NCI-H226 (cell line): Measurements from ENCODE around the gene JAG1.

Source experiments
- DNase-seq: peaks from one replicate; pipeline ENCODE4 v3.0.0-alpha.2; 2015

The JAG1 gene

DNA sequence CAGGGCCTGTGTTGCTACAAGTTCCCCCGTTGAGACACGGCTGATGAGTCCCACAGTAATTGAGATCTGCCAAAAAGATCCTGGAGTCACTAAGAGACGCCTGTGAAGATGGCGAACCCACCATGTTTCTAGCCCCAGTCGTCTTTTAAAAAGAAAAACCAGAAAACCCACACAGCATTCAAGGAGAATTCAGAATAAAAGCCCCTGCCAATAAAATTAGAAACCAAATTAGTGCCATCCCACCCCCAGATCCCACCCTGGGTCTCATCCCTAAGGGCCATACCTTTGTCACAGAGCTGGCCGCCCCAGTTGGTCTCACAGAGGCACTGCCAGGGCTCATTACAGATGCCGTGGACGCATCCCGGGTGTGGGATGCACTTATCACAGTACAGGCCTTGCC lies 21.6 kb downstream of the JAG1 start:
- DNase-seq = no peak

DNA sequence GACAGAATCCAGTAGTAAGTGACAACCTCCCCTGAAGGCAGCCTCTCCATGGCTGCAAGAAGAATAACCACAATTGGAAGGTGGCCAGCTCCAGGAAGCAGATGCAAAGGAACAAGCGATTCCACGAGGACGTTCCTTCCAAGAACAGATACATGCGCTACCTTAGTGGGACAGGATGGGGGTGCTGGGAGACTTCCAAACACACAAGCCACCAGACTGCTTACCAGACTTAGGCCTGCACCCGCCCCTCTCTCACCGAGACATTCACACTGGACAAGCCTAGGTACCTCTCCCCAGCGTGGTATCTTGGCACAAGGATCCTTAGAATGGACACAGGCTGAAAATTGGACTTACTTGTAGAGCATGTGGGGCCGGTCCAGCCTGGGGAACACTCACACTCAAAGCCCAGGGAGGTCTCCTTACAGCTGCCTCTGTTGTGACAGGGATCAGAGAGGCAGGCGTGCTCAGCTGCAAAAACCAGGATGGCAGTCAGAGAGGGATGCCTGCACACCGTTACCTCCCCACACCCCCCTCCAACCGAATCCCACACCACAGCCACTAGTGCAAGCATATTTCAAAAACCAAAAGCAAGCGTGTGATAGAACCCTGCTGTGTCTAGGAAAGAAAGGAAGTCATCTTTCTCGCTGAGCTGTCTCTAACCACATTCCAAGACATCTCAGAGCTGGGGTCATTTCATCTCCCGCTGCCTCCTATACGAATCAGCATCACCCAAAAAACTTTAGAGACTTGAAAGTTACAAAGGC lies 22.4 kb downstream of the JAG1 start:
- no peak for DNase-seq

DNA sequence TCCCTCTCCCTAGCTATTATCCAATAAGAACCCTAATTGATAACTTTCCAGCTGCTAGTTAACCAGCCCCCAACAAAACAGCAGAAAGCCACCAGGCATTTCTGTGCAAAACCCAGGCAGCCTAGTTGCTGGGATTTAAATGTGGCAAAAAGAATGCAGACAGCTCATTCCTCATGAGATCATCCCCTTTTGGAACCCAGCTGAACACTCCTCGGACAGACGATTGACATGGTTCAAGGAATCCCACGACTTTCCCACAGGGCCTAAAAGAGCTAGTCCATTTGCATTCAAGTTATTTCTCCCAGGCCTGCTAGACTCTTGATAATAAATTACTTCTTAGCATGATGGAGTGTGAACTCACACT lies 24.0 kb downstream of the JAG1 start:
- DNase-seq = no peak

DNA sequence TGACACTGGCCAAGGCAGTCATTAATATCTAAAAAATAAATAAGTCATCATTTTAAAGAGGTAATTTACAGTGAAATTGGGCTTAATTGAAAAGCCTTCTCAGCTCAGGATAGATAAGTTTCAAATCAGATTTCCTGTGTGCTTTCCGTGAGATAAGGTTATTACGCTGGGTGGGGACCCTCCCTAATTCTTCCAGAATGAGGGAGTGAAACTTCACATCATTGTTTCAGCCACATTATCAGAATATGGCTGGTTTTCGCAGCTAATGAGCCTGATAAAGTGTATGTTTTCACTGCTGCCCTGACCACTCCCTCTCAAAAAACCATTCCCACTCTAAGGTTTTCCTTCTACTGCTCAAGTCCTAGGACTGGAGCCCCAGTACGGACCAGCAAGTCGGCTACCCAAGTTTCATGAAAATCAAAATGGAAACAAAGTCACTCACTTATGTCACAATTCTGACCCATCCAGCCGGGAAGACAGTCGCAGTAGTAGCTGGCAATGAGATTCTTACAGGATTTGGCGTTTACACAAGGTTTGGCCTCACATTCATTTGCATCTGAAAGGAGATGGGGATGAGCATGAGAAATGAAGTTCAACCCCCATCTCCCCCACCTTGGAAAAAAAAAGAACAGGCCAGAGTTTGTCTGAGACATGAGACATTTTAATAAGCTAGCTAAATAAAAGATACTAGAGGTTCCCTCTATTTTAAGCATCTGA lies 24.6 kb downstream of the JAG1 start:
- DNase-seq = no peak

DNA sequence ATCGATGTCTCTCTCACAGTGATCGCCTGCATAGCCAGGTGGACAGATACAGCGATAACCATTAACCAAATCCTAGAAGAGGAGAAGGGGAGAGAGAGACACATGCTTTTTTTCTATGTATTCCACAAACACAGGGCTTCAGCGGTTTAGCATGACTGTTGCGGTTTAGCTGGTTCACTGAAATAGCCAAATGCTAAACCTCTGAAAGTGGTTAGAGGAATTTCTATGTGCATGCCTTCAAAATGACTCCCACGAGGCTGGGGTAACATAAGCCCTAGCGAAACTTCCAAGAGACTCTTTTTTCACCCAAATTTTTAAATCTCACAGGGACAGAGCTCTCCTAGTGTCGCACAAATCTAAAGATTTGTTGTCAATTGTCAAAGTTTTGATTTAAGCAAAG lies 25.1 kb downstream of the JAG1 start:
- DNase-seq = no peak

DNA sequence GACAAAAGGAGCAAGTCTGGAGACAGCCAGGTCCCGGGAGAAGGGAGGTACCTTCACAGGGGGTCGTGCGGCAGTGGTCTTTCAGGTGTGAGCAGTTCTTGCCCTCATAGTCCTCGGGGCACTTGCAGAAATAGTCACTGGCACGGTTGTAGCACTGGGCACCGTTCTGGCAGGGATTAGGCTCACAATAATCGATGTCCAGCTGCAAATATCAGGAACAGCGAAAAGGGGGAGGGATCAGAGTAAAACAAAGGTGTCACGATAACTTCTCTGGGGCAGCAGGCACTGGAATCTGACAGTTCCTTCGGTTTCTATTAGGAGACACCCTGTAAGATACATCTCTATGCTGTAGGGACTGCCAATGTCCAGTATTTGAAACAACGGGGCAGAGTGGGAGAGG lies 25.9 kb downstream of the JAG1 start:
- no peak for DNase-seq

DNA sequence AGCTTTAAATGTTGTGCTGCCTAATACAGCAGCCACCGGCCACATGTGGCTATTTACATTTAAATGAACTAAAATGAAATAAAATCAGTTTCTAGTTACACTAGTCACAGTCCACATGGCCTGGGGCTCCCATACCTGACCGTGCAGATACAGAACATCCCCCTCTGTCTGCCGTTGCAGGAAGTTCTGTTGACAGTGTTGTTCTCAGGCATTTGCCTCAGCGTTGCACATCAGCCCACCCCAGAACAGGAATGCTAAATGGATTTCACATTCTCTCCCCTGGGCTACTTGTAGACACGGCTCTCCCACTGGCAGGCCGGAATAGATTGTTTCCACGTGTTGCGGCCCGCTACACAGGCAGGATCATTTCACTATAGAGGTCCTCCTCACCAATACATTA lies 26.3 kb downstream of the JAG1 start:
- no peak for DNase-seq

DNA sequence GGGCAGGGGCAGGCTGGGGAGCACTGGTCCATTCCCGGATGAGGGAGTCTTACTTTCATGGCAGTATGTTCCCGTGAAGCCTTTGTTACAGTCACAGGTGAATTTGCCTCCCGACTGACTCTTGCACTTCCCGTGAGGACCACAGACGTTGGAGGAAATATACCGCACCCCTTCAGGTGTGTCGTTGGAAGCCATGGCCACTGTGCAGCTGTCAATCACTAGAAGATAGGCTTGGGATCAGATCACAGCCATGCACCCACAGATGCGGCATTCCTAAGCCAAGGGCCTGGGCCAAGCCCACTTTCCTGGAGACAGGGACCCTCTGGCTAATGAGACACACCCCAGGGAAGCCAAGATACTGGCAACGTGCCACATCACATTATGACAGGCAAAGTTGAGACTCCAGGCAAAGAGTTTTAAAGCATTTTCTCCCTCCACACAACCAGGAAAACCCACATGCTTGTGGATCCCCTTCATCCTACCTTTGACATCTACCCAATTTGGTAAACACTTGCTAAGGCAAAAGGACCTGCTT lies 26.8 kb downstream of the JAG1 start:
- DNase-seq = no peak

DNA sequence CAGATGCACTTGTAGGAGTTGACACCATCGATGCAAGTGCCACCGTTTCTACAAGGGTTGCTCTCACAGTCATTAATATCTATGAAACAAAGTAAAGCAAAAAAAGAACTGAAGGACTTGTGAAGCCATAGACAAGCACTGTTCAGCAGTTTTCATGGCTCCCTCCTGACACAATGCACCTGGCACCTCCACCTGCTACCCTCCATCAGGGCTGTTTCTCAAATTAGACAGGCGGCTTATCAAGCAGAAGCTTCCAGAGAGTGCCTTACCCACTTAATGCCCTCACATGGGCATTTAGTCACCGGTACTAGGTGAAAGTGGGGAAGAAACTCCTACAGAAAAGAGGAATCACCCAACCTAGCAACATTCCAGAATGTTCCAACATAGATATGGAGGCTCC lies 27.8 kb downstream of the JAG1 start:
- DNase-seq = no peak

DNA sequence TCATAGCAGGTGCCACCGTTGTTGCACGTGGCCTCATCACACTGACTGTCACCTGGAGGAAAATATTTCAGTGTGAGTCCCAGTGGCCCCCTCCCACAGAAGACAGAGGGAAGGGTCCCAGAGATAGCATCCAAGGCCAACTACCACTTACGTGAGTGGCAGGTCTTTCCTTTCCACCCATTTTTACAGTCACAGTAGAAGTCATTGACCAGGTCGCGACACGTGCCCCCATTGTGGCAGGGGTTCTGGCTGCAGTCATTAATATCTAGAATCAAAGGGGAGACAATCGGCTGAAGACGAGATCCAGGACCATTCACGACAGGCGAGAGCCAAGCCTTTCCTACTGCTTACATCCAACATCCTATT lies 28.6 kb downstream of the JAG1 start:
- DNase-seq = no peak

DNA sequence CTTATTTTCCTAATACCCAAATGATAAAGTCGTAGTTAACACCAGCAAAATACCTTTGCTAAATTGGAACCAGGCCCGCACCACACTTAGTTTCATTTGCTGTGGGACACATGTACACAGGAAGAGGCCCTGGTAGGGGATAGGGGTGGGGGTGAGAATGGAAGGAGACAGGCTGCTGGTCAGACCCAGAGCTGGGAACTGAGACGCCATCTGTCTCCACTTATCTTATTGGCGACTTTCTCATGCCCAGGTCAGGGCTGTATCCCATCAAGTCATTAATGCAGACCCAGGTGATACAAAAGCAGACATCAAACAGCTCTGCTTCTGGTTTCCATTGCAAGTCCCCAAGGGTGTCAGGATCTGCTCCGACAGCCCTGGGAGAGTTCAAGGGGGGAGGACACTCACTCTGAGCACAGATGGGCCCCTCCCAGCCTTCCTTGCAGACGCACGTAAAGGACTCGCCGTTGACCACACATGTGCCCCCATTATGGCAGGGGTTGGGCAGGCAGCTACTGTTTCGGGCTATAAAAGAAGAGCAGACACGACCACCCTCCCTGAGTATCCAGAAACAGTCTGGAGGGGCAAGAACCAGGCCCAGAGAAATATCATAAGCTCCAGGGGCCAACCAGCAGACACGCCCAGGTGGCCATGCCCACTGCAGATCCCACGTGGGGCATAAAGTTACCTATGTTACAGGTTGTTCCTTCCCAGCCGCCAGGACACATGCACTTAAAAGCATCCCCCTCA lies 29.2 kb downstream of the JAG1 start:
- no peak for DNase-seq

DNA sequence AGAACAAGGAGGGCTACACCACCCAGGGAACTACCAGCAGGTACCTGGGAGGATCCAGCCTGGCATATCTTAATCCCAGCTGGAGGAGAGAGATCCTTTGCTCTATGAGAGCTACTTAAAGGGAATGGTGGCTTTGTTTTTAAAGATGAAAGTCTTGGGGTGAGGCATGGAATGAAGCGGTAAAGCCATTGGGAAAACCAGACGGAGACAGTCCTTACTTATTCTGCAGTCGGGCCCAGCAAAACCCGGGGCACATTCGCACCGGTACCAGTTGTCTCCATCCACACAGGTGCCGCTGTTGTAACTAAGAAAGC lies 30.3 kb downstream of the JAG1 start:
- no peak for DNase-seq

DNA sequence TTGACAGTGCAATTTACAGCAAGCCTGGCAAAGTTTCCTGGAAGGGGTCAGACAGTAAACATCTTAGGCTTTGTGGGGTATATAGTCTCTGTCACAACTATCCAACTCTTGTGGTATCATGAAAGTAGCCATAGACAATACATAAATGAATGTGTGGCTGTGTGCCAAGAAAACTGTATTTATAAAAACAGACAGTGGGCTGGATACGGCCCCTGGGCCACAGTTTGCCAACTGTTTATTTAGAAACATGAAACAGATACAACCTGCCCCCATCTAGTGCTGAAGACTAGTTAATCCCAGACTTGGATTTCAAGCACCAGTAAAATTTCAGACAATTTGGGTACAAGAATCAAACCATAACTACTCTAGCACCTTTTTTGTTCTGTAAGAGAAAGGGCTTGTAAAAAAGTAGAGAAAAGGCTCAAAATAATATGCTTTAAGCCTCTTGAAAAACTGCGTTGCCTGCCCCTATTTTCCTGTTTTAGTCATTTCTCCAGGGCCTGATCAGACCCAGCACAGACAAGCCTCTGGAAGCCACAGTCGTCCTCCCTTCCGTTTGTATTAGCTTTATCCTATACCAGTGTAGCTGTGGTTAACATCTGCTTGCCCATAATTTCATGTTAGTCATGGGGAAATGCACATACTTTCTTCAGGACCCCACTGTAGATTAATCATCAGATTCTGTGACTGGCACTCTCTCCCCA lies 30.8 kb downstream of the JAG1 start:
- no peak for DNase-seq

DNA sequence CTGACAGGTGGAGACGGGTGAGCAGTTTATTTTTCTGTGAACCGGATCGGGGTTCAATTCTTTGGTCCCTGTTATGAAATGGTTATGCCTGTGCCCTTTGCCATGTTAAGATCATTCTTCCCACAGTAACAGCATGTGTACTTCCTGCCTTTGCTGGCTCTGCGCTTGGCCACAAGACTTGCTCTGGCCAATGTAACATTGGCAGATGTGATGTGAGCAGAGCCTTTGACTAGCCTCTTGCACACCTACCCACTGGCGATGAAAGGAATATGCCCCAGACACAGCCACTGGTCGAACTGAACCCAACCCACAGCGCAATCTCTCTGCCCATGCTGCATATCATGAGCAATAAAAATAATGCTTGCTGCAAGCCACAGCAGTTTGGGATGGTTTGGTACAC lies 31.9 kb downstream of the JAG1 start:
- DNase-seq = no peak

DNA sequence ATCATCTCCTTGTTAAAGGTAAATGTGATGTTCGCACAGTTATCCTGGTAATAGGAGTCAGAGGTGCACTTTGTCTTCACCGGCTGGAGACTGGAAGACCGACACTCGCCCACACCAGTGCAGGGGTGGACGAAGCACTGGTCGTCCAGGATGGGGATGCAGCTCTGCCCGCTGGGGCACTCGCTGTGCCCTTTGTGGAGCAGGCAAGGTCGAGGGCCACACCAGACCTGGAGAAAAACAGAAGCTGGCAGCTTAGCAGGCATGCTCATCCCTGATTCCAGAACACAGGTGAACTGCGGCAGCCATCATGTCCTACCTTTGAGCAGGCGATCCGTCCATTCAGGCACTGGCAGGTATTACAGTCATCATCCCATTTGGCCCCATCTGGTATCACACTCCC lies 32.3 kb downstream of the JAG1 start:
- DNase-seq = no peak

DNA sequence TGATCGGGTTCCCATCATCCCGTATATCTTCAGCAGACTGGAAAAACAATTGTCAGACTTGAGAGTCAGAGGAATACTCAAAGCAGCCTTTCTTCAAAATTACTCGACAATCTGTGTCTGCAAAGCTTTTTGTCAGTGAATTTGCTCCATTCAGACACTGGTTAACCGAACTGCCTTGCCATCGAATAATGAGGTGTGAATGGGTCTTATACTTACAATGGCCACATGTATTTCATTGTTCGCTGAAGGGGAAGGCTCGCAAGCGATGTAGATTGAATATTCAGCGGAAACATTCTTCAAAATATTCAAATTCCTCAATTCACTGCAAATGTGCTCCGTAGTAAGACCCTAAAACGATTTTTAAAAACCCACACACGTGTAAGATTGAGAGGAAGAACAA lies 32.9 kb downstream of the JAG1 start:
- no peak for DNase-seq

DNA sequence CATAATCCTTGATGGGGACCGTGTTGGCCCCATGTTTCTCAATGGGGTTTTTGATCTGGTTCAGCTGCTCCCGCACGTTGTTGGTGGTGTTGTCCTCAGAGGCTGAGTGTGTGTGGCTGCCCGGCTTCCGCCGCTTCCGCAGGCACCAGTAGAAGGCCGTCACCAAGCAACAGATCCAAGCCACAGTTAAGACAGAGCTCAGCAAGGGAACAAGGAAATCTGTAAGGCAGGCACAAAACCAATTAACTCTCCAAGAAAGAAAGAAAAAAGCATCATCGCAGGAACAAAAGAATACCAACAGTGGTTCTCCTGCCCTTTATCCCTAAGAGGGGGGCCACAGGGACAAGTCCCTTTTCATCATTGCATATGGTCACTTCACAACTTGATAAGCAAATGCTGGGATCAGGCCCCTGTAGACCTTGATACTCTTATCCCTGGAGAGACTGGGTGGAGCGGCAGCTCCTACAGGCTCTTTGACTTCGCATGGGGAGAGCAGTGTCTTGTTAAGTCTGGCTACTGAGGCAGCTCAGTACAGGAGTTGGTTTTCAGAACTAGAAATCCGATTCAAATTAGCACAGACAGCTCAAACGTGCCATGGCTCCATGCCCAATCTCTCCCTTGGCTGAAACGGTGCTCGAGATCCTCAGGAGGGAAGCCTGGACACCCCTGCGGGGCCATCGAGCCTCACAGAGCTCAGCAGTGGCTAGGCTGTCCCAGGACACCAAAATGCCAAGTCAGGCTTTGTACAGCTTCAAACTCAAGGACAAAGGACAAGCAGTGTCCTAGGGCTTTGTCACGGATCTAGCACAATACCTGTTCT lies 33.9 kb downstream of the JAG1 start:
- no peak for DNase-seq

DNA sequence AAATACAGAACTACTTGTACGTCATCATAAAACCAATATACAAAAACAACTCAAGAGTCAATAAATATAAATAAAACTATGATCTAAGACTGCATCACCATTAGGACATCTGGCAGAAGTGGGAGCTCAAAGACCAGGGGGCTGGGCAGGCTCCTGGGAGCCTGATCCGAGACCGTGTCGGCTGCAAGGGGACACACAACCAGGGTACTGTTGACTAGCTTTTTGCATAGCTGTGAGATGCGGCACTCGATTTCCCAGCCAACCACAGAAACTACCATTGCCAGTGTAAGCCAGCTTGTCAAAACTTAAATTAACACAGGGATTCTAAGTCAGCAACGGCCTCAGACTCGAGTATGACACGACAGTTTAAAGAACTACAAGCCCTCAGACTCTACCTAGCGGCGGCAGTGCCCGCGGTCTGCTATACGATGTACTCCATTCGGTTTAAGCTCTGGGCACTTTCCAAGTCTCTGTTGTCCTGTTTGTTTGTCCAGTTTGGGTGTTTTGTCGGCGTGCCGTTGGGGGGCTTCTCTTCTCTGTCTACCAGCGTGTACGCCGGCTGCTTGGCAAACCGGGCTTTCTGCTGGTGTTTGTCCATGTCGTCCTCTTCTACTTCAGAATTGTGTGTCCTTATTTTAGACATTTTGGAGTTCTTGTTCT lies 34.6 kb downstream of the JAG1 start:
- no peak for DNase-seq

DNA sequence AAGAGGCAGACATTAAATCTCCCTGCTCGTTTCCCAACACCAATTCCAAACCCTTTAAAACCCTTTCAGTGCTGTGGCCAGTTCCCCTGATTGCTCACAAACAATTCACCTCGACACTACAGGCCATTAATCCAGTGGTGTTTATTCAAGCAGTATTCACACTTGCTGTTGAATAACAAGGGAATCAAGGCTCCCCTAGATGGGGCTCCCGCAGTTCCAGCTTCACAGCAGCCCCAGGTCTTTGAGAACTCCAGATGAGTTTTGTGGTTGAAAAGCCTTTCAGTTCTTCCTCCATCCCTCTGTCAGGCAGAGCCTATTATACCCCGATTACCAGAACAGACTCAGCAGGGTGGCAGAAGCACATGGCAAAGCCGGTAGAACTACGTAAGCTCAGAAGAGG lies 36.2 kb downstream of the JAG1 start:
- DNase-seq = no peak

DNA sequence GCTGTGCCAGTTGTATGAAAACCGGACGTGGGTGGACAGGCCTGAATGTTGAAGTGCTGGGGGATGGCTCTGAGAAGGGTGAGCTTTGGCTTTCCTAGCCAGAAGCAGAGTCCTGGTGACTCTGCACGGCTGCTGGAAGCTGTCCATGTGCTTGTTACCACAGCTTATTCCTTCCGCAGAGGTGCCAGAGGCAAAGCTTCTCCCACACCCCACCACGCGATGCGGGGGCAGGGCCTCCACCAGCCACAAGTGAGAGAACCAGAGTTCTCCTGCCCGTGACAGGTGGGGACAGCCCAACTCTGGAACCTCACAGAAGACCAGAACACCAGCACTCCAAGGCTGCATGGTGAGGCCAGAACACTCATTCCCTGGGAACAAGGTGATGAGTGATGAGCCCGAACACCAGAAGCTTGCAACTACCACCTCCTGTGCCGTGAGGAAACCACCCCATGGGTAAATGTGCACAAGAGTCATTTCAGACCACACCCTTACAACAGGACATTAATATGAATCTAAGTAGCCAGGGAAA lies 36.7 kb downstream of the JAG1 start:
- DNase-seq = no peak

DNA sequence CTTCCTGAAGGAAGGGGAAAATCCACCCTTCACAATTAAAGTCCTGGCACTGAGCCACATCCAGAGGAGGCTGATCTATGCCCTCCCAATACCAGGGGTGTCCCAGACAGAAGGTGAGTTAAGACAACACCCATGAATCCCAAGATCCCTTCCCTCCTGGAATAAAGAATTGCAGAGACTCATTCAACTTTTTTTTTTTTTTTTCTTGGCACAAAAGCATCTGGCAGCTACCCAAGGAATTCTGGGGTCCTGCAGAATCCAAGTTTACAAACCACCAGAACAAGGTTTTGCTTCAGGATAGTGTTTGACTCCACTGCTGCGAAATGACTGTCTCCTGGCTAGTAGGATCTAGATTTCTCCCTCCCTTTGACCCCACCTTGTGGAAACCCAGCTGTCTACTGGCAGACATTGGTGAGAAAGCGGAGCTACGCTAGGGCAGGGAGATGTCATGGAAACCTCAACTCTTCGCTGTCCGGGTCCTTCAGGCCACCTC lies 37.4 kb downstream of the JAG1 start:
- DNase-seq = no peak
